GM18873 (cell line): ENCODE data around the gene MCTP1.
"Not testable (repeated sequence)": the region's sequence is repeated elsewhere in the genome, so short reads cannot be mapped to it uniquely, and the experiment has no call there.

Experiments used
- ATAC-seq: cut with Tn5 transposase; IDR thresholded peaks from one replicate; pipeline ENCODE4 v1.9.1; 2021; ENCODE audit warnings: mild to moderate bottlenecking, moderate library complexity, moderate number of reproducible peaks; ENCODE audit not compliant: unreplicated experiment, low FRiP score

Gene MCTP1

GRCh38 chr5:94993491-94993890 is 291.4 kb downstream of the MCTP1 start:
- no peak for ATAC-seq

- peak; percentile 66 for ATAC-seq
These were observed 292.6 kb downstream of the MCTP1 start for GRCh38 chr5:94992325-94992724.

GRCh38 chr5:94983861-94984535 is 300.9 kb downstream of the MCTP1 start:
- ATAC-seq, result no peak

- no peak for ATAC-seq
These were observed 307.5 kb downstream of the MCTP1 start for GRCh38 chr5:94977437-94977836.

GRCh38 chr5:94976853-94977252 is 308.0 kb downstream of the MCTP1 start:
- ATAC-seq, result no peak

GRCh38 chr5:94972268-94972667 is 312.6 kb downstream of the MCTP1 start:
- no peak for ATAC-seq

GRCh38 chr5:94969174-94969573 is 315.7 kb downstream of the MCTP1 start:
- ATAC-seq, result no peak

GRCh38 chr5:94968507-94969095 is 316.3 kb downstream of the MCTP1 start:
- no peak for ATAC-seq

- ATAC-seq, result no peak
These were observed 317.4 kb downstream of the MCTP1 start for GRCh38 chr5:94967525-94967924.

- not testable (repeated sequence) for ATAC-seq
These were observed 325.6 kb downstream of the MCTP1 start for GRCh38 chr5:94959279-94959678.

GRCh38 chr5:94945656-94946055 is 339.2 kb downstream of the MCTP1 start:
- no peak for ATAC-seq

- ATAC-seq, result no peak
These were observed 340.7 kb downstream of the MCTP1 start for GRCh38 chr5:94944160-94944559.

GRCh38 chr5:94941122-94941755 is 343.7 kb downstream of the MCTP1 start:
- ATAC-seq, result no peak

GRCh38 chr5:94932259-94932658 is 352.6 kb downstream of the MCTP1 start:
- no peak for ATAC-seq

GRCh38 chr5:94928891-94929290 is 356.0 kb downstream of the MCTP1 start:
- no peak for ATAC-seq

GRCh38 chr5:94920570-94920969 is 364.3 kb downstream of the MCTP1 start:
- no peak for ATAC-seq

GRCh38 chr5:94916619-94917018 is 368.3 kb downstream of the MCTP1 start:
- no peak for ATAC-seq

- ATAC-seq, result no peak
These were observed 373.6 kb downstream of the MCTP1 start for GRCh38 chr5:94911276-94911675.

- no peak for ATAC-seq
These were observed 374.2 kb downstream of the MCTP1 start for GRCh38 chr5:94910721-94911120.

GRCh38 chr5:94908889-94909480 is 375.9 kb downstream of the MCTP1 start:
- no peak for ATAC-seq

- no peak for ATAC-seq
These were observed 378.1 kb downstream of the MCTP1 start for GRCh38 chr5:94906750-94907149.

GRCh38 chr5:94903726-94904125 is 381.2 kb downstream of the MCTP1 start:
- ATAC-seq, result no peak
